ENCODE results near the gene ANGPTL8.

Gene ANGPTL8

GRCh38 chr19:11239377-11240000 is at the start of gene ANGPTL8:
TSS of gene ANGPTL8 (plus strand) at chr19:11239619. CDS start at chr19:11239638, 19 bp downstream.
- no peak for DNase-seq

- no peak for DNase-seq
Observed at GRCh38 chr19:11190501-11190900, 48.9 kb upstream of the ANGPTL8 start.

GRCh38 chr19:11191273-11191755 is 48.1 kb upstream of the ANGPTL8 start:
- no peak for DNase-seq

GRCh38 chr19:11191934-11192333 is 47.5 kb upstream of the ANGPTL8 start:
- no peak for DNase-seq

- DNase-seq: no peak
Observed at GRCh38 chr19:11192957-11193939, 46.2 kb upstream of the ANGPTL8 start.

GRCh38 chr19:11194173-11194572 is 45.2 kb upstream of the ANGPTL8 start:
- no peak for DNase-seq

- no peak for DNase-seq
Observed at GRCh38 chr19:11194656-11195558, 44.5 kb upstream of the ANGPTL8 start.

- no peak for DNase-seq
Observed at GRCh38 chr19:11195681-11196080, 43.7 kb upstream of the ANGPTL8 start.

- no peak for DNase-seq
Observed at GRCh38 chr19:11196406-11197287, 42.8 kb upstream of the ANGPTL8 start.

- peak; percentile 87 for DNase-seq
Observed at GRCh38 chr19:11197291-11198174, 41.9 kb upstream of the ANGPTL8 start, which contains the start of gene KANK2. TSS of gene KANK2 (minus strand) at chr19:11197545. CDS start at chr19:11194511, 3,034 bp downstream.

- DNase-seq: no peak
Observed at GRCh38 chr19:11198175-11198534, 41.3 kb upstream of the ANGPTL8 start.

GRCh38 chr19:11198769-11199424 is 40.5 kb upstream of the ANGPTL8 start:
- DNase-seq: no peak

GRCh38 chr19:11199517-11199916 is 39.9 kb upstream of the ANGPTL8 start:
- DNase-seq: no peak

- DNase-seq: no peak
Observed at GRCh38 chr19:11200015-11200574, 39.3 kb upstream of the ANGPTL8 start.

GRCh38 chr19:11200931-11201330 is 38.5 kb upstream of the ANGPTL8 start:
- no peak for DNase-seq

GRCh38 chr19:11201791-11202190 is 37.6 kb upstream of the ANGPTL8 start:
- DNase-seq: no peak

- DNase-seq: no peak
Observed at GRCh38 chr19:11202488-11203193, 36.8 kb upstream of the ANGPTL8 start.

- no peak for DNase-seq
Observed at GRCh38 chr19:11203194-11204075, 36.0 kb upstream of the ANGPTL8 start.
